ENCODE results near the gene ELN.

Gene ELN

GRCh38 chr7:74021546-74022320 lies 6.2 kb upstream of the ELN start:
- peaks cover 3 to 24% (median 22%) of the 10 kb centered on the region in 5 donors for H3K4me1 ChIP-seq (ENCODE audit: control insufficient read depth in 5 of 5, insufficient read depth in 5 of 5, low read length in 5 of 5)
- H3K4me3 ChIP-seq (ENCODE audit: low read depth in 1 of 5, low read length in 5 of 5) = no peak overlapping the region

GRCh38 chr7:74022507-74022906 lies 5.5 kb upstream of the ELN start:
- Histone ChIP-seq H3K36me3 (ENCODE audit: control insufficient read depth in 5 of 5, insufficient read depth in 5 of 5, low read length in 5 of 5) (no peaks in the 10 kb centered on the region), H3K27me3 (ENCODE audit: control insufficient read depth in 5 of 5, insufficient read depth in 4 of 5, low read length in 5 of 5) (peaks cover 0 to 13% (median 4%) of the 10 kb centered on the region in 5 donors), H3K9me3 (ENCODE audit: control insufficient read depth in 5 of 5, low read length in 5 of 5) (no peaks in the 10 kb centered on the region), H3K4me3 (ENCODE audit: low read depth in 1 of 5, low read length in 5 of 5) (no peak overlapping the region), H3K9ac (ENCODE audit: low read length in 5 of 5) (no peak overlapping the region), H3K27ac (ENCODE audit: low read depth, low read length) (no peak overlapping the region), H3K4me1 (ENCODE audit: control insufficient read depth in 5 of 5, insufficient read depth in 5 of 5, low read length in 5 of 5) (peaks cover 4 to 32% (median 29%) of the 10 kb centered on the region in 5 donors)

More at GRCh38 chr7:74021546-74022320, 6.2 kb upstream of the ELN start:
- Histone ChIP-seq H3K36me3 (ENCODE audit: control insufficient read depth in 5 of 5, insufficient read depth in 5 of 5, low read length in 5 of 5) (no peaks in the 10 kb centered on the region), H3K27ac (ENCODE audit: low read depth, low read length) (no peak overlapping the region), H3K27me3 (ENCODE audit: control insufficient read depth in 5 of 5, insufficient read depth in 4 of 5, low read length in 5 of 5) (peaks cover 0 to 13% (median 4%) of the 10 kb centered on the region in 5 donors), H3K9ac (ENCODE audit: low read length in 5 of 5) (no peak overlapping the region), H3K9me3 (ENCODE audit: control insufficient read depth in 5 of 5, low read length in 5 of 5) (no peaks in the 10 kb centered on the region)

- Histone ChIP-seq H3K27ac (ENCODE audit: low read depth, low read length) (no peak overlapping the region), H3K9me3 (ENCODE audit: control insufficient read depth in 5 of 5, low read length in 5 of 5) (no peaks in the 10 kb centered on the region), H3K36me3 (ENCODE audit: control insufficient read depth in 5 of 5, insufficient read depth in 5 of 5, low read length in 5 of 5) (no peaks in the 10 kb centered on the region), H3K27me3 (ENCODE audit: control insufficient read depth in 5 of 5, insufficient read depth in 4 of 5, low read length in 5 of 5) (peaks cover 0 to 13% (median 4%) of the 10 kb centered on the region in 5 donors), H3K4me1 (ENCODE audit: control insufficient read depth in 5 of 5, insufficient read depth in 5 of 5, low read length in 5 of 5) (peaks cover 4 to 36% (median 34%) of the 10 kb centered on the region in 5 donors), H3K4me3 (ENCODE audit: low read depth in 1 of 5, low read length in 5 of 5) (peak overlapping the region in 4 of 5 donors; percentile 15 to 33 (median 24)), H3K9ac (ENCODE audit: low read length in 5 of 5) (no peak overlapping the region)
These were observed 4.9 kb upstream of the ELN start for GRCh38 chr7:74023092-74023536.

GRCh38 chr7:74023786-74024185 lies 4.2 kb upstream of the ELN start:
- Histone ChIP-seq H3K4me3 (ENCODE audit: low read depth in 1 of 5, low read length in 5 of 5) (no peak overlapping the region), H3K27me3 (ENCODE audit: control insufficient read depth in 5 of 5, insufficient read depth in 4 of 5, low read length in 5 of 5) (peaks cover 0 to 16% (median 4%) of the 10 kb centered on the region in 5 donors), H3K4me1 (ENCODE audit: control insufficient read depth in 5 of 5, insufficient read depth in 5 of 5, low read length in 5 of 5) (peaks cover 8 to 43% (median 41%) of the 10 kb centered on the region in 5 donors)

GRCh38 chr7:74025146-74025545 lies 2.8 kb upstream of the ELN start:
- Histone ChIP-seq H3K27me3 (ENCODE audit: control insufficient read depth in 5 of 5, insufficient read depth in 4 of 5, low read length in 5 of 5) (peaks cover 0 to 17% (median 8%) of the 10 kb centered on the region in 5 donors), H3K4me1 (ENCODE audit: control insufficient read depth in 5 of 5, insufficient read depth in 5 of 5, low read length in 5 of 5) (peaks cover 16 to 56% (median 55%) of the 10 kb centered on the region in 5 donors), H3K9ac (ENCODE audit: low read length in 5 of 5) (no peak overlapping the region), H3K36me3 (ENCODE audit: control insufficient read depth in 5 of 5, insufficient read depth in 5 of 5, low read length in 5 of 5) (no peaks in the 10 kb centered on the region), H3K4me3 (ENCODE audit: low read depth in 1 of 5, low read length in 5 of 5) (no peak overlapping the region), H3K27ac (ENCODE audit: low read depth, low read length) (no peak overlapping the region), H3K9me3 (ENCODE audit: control insufficient read depth in 5 of 5, low read length in 5 of 5) (no peaks in the 10 kb centered on the region)

More at GRCh38 chr7:74023786-74024185, 4.2 kb upstream of the ELN start:
- Histone ChIP-seq H3K27ac (ENCODE audit: low read depth, low read length) (no peak overlapping the region), H3K36me3 (ENCODE audit: control insufficient read depth in 5 of 5, insufficient read depth in 5 of 5, low read length in 5 of 5) (no peaks in the 10 kb centered on the region), H3K9ac (ENCODE audit: low read length in 5 of 5) (no peak overlapping the region), H3K9me3 (ENCODE audit: control insufficient read depth in 5 of 5, low read length in 5 of 5) (no peaks in the 10 kb centered on the region)

- Histone ChIP-seq H3K4me1 (ENCODE audit: control insufficient read depth in 5 of 5, insufficient read depth in 5 of 5, low read length in 5 of 5) (peaks cover 18 to 60% (median 58%) of the 10 kb centered on the region in 5 donors), H3K9ac (ENCODE audit: low read length in 5 of 5) (no peak overlapping the region), H3K4me3 (ENCODE audit: low read depth in 1 of 5, low read length in 5 of 5) (no peak overlapping the region), H3K27ac (ENCODE audit: low read depth, low read length) (no peak overlapping the region), H3K27me3 (ENCODE audit: control insufficient read depth in 5 of 5, insufficient read depth in 4 of 5, low read length in 5 of 5) (peaks cover 0 to 17% (median 9%) of the 10 kb centered on the region in 5 donors), H3K9me3 (ENCODE audit: control insufficient read depth in 5 of 5, low read length in 5 of 5) (no peaks in the 10 kb centered on the region), H3K36me3 (ENCODE audit: control insufficient read depth in 5 of 5, insufficient read depth in 5 of 5, low read length in 5 of 5) (no peaks in the 10 kb centered on the region)
These were observed 2.2 kb upstream of the ELN start for GRCh38 chr7:74025730-74026129.

GRCh38 chr7:74026406-74026902 lies 1.5 kb upstream of the ELN start:
- H3K4me3 ChIP-seq (ENCODE audit: low read depth in 1 of 5, low read length in 5 of 5) = no peak overlapping the region
- no peaks in the 10 kb centered on the region for H3K9me3 ChIP-seq (ENCODE audit: control insufficient read depth in 5 of 5, low read length in 5 of 5)
- peaks cover 0 to 17% (median 9%) of the 10 kb centered on the region in 5 donors for H3K27me3 ChIP-seq (ENCODE audit: control insufficient read depth in 5 of 5, insufficient read depth in 4 of 5, low read length in 5 of 5)
- H3K36me3 ChIP-seq (ENCODE audit: control insufficient read depth in 5 of 5, insufficient read depth in 5 of 5, low read length in 5 of 5) = no peaks in the 10 kb centered on the region
- H3K4me1 ChIP-seq (ENCODE audit: control insufficient read depth in 5 of 5, insufficient read depth in 5 of 5, low read length in 5 of 5) = peaks cover 19 to 68% (median 66%) of the 10 kb centered on the region in 5 donors
- H3K9ac ChIP-seq (ENCODE audit: low read length in 5 of 5) = peak overlapping the region in 1 of 5 donors; percentile 8
- no peak overlapping the region for H3K27ac ChIP-seq (ENCODE audit: low read depth, low read length)

GRCh38 chr7:74026903-74027682 lies 880 bp upstream of the ELN start:
- peak overlapping the region; percentile 46 for H3K27ac ChIP-seq (ENCODE audit: low read depth, low read length)
- peaks cover 0 to 17% (median 9%) of the 10 kb centered on the region in 5 donors for H3K27me3 ChIP-seq (ENCODE audit: control insufficient read depth in 5 of 5, insufficient read depth in 4 of 5, low read length in 5 of 5)
- peaks cover 22 to 74% (median 72%) of the 10 kb centered on the region in 5 donors for H3K4me1 ChIP-seq (ENCODE audit: control insufficient read depth in 5 of 5, insufficient read depth in 5 of 5, low read length in 5 of 5)
- H3K36me3 ChIP-seq (ENCODE audit: control insufficient read depth in 5 of 5, insufficient read depth in 5 of 5, low read length in 5 of 5) = no peaks in the 10 kb centered on the region
- peak overlapping the region in 1 of 5 donors; percentile 8 for H3K9ac ChIP-seq (ENCODE audit: low read length in 5 of 5)
- no peaks in the 10 kb centered on the region for H3K9me3 ChIP-seq (ENCODE audit: control insufficient read depth in 5 of 5, low read length in 5 of 5)
- H3K4me3 ChIP-seq (ENCODE audit: low read depth in 1 of 5, low read length in 5 of 5) = peak overlapping the region in 2 of 5 donors; percentile 63 to 67

- Histone ChIP-seq H3K9me3 (ENCODE audit: control insufficient read depth in 5 of 5, low read length in 5 of 5) (no peaks in the 10 kb centered on the region), H3K27ac (ENCODE audit: low read depth, low read length) (peak overlapping the region; percentile 37), H3K4me1 (ENCODE audit: control insufficient read depth in 5 of 5, insufficient read depth in 5 of 5, low read length in 5 of 5) (peaks cover 22 to 75% (median 74%) of the 10 kb centered on the region in 5 donors), H3K4me3 (ENCODE audit: low read depth in 1 of 5, low read length in 5 of 5) (peak overlapping the region; percentile 63 to 87 (median 80)), H3K9ac (ENCODE audit: low read length in 5 of 5) (peak overlapping the region; percentile 9 to 65 (median 59)), H3K36me3 (ENCODE audit: control insufficient read depth in 5 of 5, insufficient read depth in 5 of 5, low read length in 5 of 5) (no peaks in the 10 kb centered on the region), H3K27me3 (ENCODE audit: control insufficient read depth in 5 of 5, insufficient read depth in 4 of 5, low read length in 5 of 5) (peaks cover 0 to 17% (median 9%) of the 10 kb centered on the region in 5 donors)
These were observed 407 bp downstream of the ELN start for GRCh38 chr7:74028321-74028838.
